Measurements from ENCODE around the gene FOXN3. TPM values are rescaled to one million over a fixed set of nuclear protein-coding genes. Genes with fewer than 3 reads are reported as not detected.
"Not testable (repeated sequence)": the region's sequence is repeated elsewhere in the genome, so short reads cannot be mapped to it uniquely, and the experiment has no call there.

Gene FOXN3
- total and polyA plus RNA-seq, 2 donors (not counting 3 experiments of a cell fraction or from before 2014, with no cell fraction given), result 16.9 to 41.8 TPM

DNA sequence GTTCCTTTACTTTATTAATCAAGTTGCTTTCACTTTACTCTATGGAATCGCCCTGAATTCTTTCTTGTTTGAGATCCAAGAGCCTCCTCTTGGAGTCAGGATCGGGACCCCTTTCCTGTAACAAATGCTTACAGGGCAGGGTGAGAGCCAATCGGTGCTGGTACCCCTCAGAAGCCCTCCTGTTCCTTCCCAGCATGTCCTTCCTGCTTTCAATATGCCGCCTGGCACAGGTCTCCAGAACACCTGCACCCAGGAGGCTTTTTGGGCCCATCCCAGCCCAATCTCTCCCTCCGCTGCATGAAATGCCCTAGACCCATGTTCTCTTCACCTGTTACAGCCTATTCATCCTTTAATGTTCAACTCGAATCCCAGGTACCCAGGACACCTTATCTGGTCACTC, 122.2 kb downstream of the FOXN3 start:
- Histone ChIP-seq H3K27ac (ENCODE audit: insufficient read depth, low read depth, low read length) (no peak overlapping the region), H3K27me3 (ENCODE audit: control insufficient read depth in 2 of 2, insufficient read depth in 2 of 2, low read length in 2 of 2) (no peaks in the 10 kb centered on the region), H3K79me2 (ENCODE audit: control insufficient read depth, insufficient read depth, low read length) (no peaks in the 10 kb centered on the region), H4K20me1 (replicated peaks; ENCODE audit: control insufficient read depth, extremely low read depth, insufficient read depth, low read length) (peaks cover 2% of the 10 kb centered on the region), H3K9ac (replicated peaks; ENCODE audit: extremely low read depth, insufficient read depth, low read length) (no peak overlapping the region), H3K4me3 (replicated peaks in 1 of 3; ENCODE audit: insufficient read depth in 1 of 3, low read depth in 1 of 3, low read length in 3 of 3) (no peak overlapping the region), H3K9me1 (replicated peaks; ENCODE audit: control insufficient read depth, extremely low read depth, insufficient read depth, low read length) (no peaks in the 10 kb centered on the region), H3K36me3 (ENCODE audit: control insufficient read depth in 2 of 2, extremely low read depth in 1 of 2, insufficient read depth in 2 of 2, low read length in 2 of 2) (peaks cover 0 to 3% of the 10 kb centered on the region in 2 experiments), H3K4me1 (ENCODE audit: control insufficient read depth, extremely low read depth, insufficient read depth, low read length) (no peaks in the 10 kb centered on the region), H3K9me3 (replicated peaks; ENCODE audit: control insufficient read depth, insufficient read depth, low read length) (no peaks in the 10 kb centered on the region), H2AFZ (ENCODE audit: low read depth, low read length) (no peak overlapping the region), H3K4me2 (ENCODE audit: insufficient read depth, low read length) (no peak overlapping the region)
- no peak for TF ChIP-seq FOS (IDR thresholded peaks at IDR 0.05; ENCODE audit: borderline replicate concordance, insufficient read depth, low read length)
- TF ChIP-seq EZH2 (IDR thresholded peaks at IDR 0.05; ENCODE audit: borderline replicate concordance, low read depth, low read length, severe bottlenecking), result no peak
- TF ChIP-seq, protein P1, sequence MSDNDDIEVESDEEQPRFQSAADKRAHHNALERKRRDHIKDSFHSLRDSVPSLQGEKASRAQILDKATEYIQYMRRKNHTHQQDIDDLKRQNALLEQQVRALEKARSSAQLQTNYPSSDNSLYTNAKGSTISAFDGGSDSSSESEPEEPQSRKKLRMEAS (IDR thresholded peaks at IDR 0.05; ENCODE audit: insufficient read depth, insufficient read length), result no peak
- TF ChIP-seq GATA2 (IDR thresholded peaks at IDR 0.05; ENCODE audit: insufficient read depth, insufficient read length, low read depth, low read length), result no peak
- TF ChIP-seq, protein P2, sequence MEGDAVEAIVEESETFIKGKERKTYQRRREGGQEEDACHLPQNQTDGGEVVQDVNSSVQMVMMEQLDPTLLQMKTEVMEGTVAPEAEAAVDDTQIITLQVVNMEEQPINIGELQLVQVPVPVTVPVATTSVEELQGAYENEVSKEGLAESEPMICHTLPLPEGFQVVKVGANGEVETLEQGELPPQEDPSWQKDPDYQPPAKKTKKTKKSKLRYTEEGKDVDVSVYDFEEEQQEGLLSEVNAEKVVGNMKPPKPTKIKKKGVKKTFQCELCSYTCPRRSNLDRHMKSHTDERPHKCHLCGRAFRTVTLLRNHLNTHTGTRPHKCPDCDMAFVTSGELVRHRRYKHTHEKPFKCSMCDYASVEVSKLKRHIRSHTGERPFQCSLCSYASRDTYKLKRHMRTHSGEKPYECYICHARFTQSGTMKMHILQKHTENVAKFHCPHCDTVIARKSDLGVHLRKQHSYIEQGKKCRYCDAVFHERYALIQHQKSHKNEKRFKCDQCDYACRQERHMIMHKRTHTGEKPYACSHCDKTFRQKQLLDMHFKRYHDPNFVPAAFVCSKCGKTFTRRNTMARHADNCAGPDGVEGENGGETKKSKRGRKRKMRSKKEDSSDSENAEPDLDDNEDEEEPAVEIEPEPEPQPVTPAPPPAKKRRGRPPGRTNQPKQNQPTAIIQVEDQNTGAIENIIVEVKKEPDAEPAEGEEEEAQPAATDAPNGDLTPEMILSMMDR (IDR thresholded peaks at IDR 0.05; ENCODE audit: extremely low read depth in 1 of 2, insufficient read depth in 1 of 2, low read depth in 1 of 2, low read length in 2 of 2), result no peak
- no peak for TF ChIP-seq JUN (IDR thresholded peaks at IDR 0.05; ENCODE audit: borderline replicate concordance, insufficient read depth, insufficient read length, low read depth)
- no peak for TF ChIP-seq POLR2A (IDR thresholded peaks at IDR 0.05; ENCODE audit: low read depth, low read length)
- TF ChIP-seq MYC (IDR thresholded peaks at IDR 0.05; ENCODE audit: low read depth, low read length), result no peak
- ChIA-PET POLR2A (no interaction called here), CTCF (no interaction called here)
- intact Hi-C loops (cut with micrococcal nuclease) (no loop called here), dilution Hi-C loops (cut with MboI; ENCODE audit: extremely low pct_ligation_motif_present, low sequenced_read_pairs) (no loop called here)
- DNase-seq (ENCODE audit: low read depth, low spot score) (no peak), FAIRE-seq (no peak)
- no TSS peak for BruUV-seq (replicated peaks)

DNA sequence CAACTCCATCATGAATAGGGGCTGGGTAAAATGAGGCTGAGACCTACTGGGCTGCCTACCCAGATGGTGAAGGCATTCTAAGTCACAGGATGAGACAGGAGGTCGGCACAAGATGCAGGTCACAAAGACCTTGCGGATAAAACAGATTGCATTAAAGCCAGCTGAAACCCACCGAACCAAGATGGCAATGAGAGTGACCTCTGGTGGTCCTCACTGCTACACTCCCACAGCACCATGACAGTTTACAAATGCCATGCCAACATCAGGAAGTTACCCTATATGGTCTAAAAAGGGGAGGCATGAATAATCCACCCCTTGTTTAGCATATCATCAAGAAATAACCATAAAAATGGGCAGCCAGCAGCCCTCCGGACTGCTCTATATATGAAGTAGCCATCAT, 122.6 kb downstream of the FOXN3 start:
- CTCF ChIA-PET; H3K9ac ChIP-seq (replicated peaks; ENCODE audit: extremely low read depth, insufficient read depth, low read length); H3K4me3 ChIP-seq (replicated peaks in 1 of 3; ENCODE audit: insufficient read depth in 1 of 3, low read depth in 1 of 3, low read length in 3 of 3); H3K27ac ChIP-seq (ENCODE audit: insufficient read depth, low read depth, low read length); FAIRE-seq; H3K27me3 ChIP-seq (ENCODE audit: control insufficient read depth in 2 of 2, insufficient read depth in 2 of 2, low read length in 2 of 2); POLR2A ChIA-PET; H3K36me3 ChIP-seq (ENCODE audit: control insufficient read depth in 2 of 2, extremely low read depth in 1 of 2, insufficient read depth in 2 of 2, low read length in 2 of 2); H3K9me3 ChIP-seq (replicated peaks; ENCODE audit: control insufficient read depth, insufficient read depth, low read length); H3K4me2 ChIP-seq (ENCODE audit: insufficient read depth, low read length); H2AFZ ChIP-seq (ENCODE audit: low read depth, low read length); dilution Hi-C loops (cut with MboI; ENCODE audit: extremely low pct_ligation_motif_present, low sequenced_read_pairs); DNase-seq (ENCODE audit: low read depth, low spot score); H4K20me1 ChIP-seq (replicated peaks; ENCODE audit: control insufficient read depth, extremely low read depth, insufficient read depth, low read length); BruUV-seq (replicated peaks); H3K79me2 ChIP-seq (ENCODE audit: control insufficient read depth, insufficient read depth, low read length); H3K4me1 ChIP-seq (ENCODE audit: control insufficient read depth, extremely low read depth, insufficient read depth, low read length); H3K9me1 ChIP-seq (replicated peaks; ENCODE audit: control insufficient read depth, extremely low read depth, insufficient read depth, low read length); intact Hi-C loops (cut with micrococcal nuclease): not testable (repeated sequence)
